Activated T-cell treated with anti-CD3 and anti-CD28 coated beads, Interleukin-2, amount 50 U/mL, for 1 hour (primary cell): ENCODE data around the gene TPT1.
"Not testable (repeated sequence)": the region's sequence is repeated elsewhere in the genome, so short reads cannot be mapped to it uniquely, and the experiment has no call there.

Experiments
- DNase-seq: peaks from one replicate; pipeline ENCODE4 v3.0.0-alpha.2; 2020

The TPT1 gene

DNA sequence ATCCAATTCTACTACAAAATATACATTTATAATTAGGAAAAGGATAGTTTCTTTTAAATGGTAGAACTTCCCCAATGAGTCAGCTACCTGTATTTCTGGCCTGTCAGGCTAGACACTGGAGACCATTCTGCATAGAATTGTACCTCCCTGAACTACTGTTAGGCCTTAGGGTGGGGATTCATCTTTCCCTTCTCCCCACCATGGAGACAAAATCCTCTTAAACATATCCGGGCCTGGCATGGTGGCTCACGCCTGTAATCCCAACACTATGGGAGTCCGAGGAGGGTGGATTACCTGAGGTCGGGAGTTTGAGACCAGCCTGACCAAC is 24.5 kb upstream of the TPT1 start:
- no peak for DNase-seq

DNA sequence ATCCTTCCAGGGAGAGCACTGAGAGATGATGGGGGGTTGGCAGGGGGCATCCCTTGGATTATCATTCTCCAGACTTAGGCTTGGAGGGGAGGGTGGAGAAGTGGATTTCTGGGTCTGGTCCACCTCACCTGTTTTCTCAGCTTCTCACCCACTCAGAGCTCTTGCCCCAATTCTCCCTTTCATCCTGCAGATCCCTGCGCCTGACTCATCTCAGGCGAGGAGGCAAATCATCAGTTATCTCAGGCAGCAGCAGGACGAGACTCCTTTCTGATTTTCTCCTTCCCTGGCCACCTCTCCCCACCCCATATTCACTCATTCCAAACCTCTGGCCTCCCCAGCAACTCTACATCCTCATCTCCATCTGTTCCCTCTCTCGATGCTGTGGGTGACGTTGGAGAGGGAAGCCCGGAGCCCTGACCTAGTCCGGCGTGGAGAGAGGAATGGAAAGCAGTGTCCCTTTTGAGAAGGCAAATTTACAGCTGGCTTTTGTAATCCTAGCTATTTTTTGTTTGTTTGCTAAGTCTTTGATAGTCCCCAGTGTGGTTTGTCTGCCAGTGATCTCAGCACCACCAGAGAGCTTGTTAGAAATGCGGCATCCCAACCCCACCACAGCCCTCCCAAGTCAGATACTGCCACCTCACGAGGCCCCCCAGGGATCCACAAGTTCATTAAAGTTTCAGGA is 24.0 kb upstream of the TPT1 start:
- DNase-seq, result no peak

GRCh38 chr13:45362939-45363338 is 22.0 kb upstream of the TPT1 start:
- no peak for DNase-seq

DNA sequence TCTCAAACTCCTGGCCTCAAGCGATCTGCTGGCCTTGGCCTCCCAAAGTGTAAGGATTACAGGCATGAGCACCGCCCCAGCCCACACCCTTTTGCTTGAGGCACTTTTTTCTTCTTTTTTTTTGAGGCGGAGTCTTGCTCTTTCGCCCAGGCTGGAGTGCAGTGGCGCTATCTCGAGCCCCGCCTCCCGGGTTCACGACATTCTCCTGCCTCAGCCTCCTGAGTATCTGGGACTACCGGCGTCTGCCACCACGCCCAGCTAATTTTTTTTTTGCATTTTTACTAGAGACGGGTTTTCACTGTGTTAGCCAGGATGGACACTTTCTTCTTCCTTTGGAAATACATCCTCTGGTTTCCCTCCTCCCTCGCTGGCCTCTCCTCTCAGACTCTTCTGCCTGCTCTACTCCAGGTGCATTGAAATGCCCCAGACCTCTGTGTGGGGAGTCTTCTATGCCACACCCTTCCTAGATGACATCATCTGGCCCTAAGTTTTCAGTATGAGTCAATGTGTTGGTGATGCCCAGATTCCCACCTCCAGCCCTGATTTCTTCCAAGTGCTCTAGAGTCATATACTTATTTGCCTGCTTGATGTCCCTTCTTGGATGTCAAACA is 20.7 kb upstream of the TPT1 start:
- no peak for DNase-seq

GRCh38 chr13:45356966-45357672 is 16.1 kb upstream of the TPT1 start:
- no peak for DNase-seq

DNA sequence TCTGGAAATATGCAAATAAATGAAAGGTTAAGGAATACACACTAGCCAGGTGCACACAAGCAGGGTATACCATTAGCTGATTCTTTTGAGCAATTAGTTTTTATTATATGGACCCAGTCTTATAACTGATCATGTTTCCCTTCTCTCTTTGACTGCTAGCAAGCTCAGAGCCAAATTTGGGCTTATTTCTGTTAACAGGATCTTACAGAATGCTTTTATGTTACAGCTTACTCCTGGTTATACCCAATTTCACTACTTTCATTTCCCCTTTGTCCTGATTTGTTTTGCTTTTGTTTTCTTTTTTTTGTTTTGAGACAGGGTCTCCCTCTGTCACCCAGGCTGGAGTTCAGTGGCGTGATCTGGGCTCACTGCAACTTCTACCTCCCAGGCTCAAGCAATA is 12.9 kb upstream of the TPT1 start:
- no peak for DNase-seq

DNA sequence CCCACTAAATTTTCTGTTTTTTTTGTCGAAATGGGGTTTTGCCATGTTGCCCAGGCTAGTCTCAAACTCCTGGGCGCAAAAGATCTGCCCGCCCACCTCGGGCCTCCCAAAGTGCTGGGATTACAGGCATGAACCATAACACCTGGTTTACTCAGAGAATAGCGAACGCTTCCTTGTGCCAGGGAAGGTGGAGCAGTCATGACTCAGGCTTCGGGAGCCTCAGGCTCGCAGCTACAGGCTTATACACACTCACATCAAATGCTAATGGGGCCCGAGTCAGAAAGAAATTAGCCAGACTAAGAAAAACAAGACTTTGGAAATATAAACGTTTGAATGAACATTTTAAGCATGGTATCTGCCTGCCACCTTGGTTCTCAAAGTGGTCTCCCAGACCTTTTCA is 11.0 kb upstream of the TPT1 start:
- DNase-seq, result no peak

GRCh38 chr13:45350152-45350551 is 9.2 kb upstream of the TPT1 start:
- DNase-seq, result no peak

DNA sequence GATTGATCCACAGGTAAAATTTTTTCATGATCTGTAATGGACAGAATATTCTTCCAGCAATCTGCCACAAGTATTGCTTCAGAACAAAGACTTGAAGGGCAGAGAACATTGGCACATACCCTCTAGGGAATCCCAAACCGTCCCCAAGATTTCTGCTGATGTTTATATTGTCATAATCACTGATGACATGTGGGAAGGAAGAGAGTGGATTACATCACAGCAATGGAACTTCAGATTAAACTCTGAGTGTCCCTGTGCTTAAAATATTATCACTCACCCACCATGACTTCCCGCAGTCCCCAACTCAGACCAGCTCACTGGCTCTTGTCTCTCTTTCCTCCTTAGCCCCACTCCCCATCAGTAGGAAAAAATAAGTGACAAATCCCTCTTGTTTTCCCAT is 8.5 kb upstream of the TPT1 start:
- DNase-seq, result no peak

GRCh38 chr13:45344064-45344463 is 3.1 kb upstream of the TPT1 start:
- DNase-seq, result not testable (repeated sequence)

GRCh38 chr13:45343102-45343501 is 2.1 kb upstream of the TPT1 start:
- DNase-seq, result not testable (repeated sequence)

- not testable (repeated sequence) for DNase-seq
Observed at GRCh38 chr13:45342668-45343067, 1.7 kb upstream of the TPT1 start.

- DNase-seq, result no peak
Observed at GRCh38 chr13:45341799-45342500, 967 bp upstream of the TPT1 start.

DNA sequence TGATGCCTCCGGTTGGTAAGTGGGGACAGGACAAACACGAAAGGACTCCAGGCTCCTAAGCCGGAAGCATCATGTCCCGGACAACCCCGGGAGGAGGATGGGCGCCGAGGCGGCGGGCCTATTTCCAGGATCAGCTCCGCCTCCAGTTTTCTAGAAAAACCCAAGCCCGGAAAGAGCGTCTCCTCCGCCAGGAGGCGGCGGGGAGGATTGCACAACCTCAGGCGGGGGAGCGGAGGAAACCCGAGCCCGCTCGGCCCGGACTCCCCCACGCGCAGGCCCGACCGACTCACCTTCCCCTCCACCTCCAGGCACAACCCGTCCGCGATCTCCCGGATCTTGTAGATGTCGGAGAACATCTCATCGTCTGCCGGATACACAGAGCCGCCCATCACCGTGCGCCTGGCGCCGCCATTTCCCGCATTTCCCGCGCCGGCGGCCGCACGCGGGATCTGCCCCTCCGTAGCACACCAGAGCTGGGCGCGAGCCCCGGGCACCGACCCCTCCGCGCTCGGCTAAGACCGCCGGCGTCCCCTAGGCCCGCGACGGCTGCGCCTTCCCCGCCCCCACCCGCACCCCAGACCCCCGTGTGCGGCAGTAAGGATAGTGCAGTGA is 455 bp downstream of the TPT1 start:
- peak; percentile 81 for DNase-seq

GRCh38 chr13:45339867-45340266 is 1.1 kb downstream of the TPT1 start:
- DNase-seq, result no peak

DNA sequence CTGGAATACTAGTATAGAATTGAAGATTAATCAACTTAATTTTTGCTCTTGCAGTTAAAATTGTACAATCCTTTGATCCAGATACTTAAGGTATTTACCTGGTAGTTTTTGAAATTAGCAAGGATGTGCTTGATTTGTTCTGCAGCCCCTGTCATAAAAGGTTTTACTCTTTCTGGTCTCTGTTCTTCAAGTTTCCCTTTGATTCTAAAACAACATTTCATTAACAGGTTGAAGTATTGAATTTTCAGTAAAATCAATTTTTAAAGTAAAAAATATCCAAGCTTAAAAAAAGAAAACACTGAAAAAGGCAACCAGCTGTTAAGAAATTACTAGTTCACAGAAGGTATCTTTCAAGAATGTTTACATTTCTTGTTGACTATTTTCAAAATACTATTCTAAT is 1.6 kb downstream of the TPT1 start:
- DNase-seq, result no peak

DNA sequence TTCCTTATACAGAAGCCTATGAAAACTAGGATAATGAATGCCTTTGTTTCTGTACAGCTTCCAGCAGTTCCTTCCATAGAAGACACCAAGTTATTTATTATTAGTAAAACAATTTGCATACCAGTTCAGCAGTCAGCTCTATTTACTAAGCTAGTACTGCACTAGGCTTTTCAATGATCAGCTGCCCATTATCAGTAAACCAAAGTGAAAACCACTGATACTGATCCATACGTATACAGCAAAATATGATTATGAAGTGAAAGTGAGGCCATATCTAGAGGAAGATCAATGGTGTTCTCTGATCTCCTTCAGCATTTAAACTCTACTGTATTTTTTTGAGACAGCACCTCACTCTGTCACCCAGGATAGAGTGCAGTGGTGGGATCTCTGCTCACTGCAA is 3.2 kb downstream of the TPT1 start:
- no peak for DNase-seq

DNA sequence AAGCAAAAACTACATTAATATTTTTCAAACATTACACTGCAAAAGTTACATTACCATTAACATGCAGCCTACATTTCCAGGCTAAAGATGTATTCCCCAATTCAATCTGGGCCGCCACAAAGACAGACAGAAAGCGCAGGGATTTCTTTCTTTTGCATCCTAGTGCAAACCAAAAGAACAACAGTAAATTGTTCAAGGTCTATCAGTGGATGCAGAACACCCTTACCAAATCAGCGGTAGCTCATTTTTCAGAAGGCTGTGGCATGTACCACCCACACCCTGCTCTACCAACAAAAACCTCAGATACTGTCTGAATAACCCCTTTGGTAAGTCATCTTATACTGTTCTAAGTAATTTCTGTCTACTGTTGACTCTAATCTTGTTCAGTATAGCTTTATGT is 3.6 kb downstream of the TPT1 start:
- DNase-seq, result no peak

- DNase-seq, result peak; percentile 34
Observed at GRCh38 chr13:45336025-45336800, 4.8 kb downstream of the TPT1 start.

DNA sequence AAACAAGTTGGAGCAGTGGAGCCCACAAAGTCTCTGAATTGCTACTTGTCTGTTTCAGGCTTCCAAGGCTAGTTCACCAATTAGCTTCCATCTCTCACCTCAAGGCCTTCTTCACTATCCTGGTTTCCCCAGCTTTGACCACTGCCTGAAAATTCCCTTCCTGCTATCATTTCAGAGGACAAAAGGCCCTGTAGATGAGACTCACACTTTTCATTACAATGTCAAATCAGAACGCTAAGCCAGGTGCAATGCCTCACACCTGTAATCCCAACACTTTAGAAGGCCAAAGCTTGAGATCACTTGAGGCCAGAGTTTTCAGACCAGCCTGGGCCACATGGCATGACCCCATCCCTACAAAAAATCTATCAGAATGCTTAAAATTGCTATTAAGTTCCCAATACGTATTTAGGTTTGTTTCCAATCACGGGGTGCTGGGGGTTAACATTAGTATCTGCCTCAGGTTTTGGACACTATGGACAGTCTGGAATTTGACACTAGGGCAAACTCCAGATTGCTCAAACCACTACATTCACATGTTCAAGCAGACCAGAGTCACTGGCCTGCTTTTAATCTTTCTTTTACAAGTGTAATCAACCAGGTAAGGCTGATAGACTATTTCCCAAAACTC is 5.5 kb downstream of the TPT1 start:
- no peak for DNase-seq

GRCh38 chr13:45333977-45334922 is 6.7 kb downstream of the TPT1 start:
- peak; percentile 29 for DNase-seq
